IMR-90 (cell line): ENCODE data around the gene ELMO1. TPM values are rescaled to one million over a fixed set of nuclear protein-coding genes. Genes with fewer than 3 reads are reported as not detected.

Experiments used
- ATAC-seq: fragments of 200-7000 bp; cut with Tn5 transposase; 2 replicates; pipeline ENCODE4 v1.9.1; 2020; ENCODE audit warnings: low read depth, mild to moderate bottlenecking, moderate library complexity
- BruUV-seq: library from RNA; stranded (reverse); fragments of 400-500 nt; replicated peaks from 2 replicates; lab custom pipeline; 2021; lab: Mats Ljungman, UMichigan
- CTCF ChIA-PET: fragments of 300-600 bp; formaldehyde crosslinking; extraction: SDS; loops from one replicate; lab custom pipeline; 2021; ENCODE audit warnings: antibody characterized with exemption; lab: Yijun Ruan, JAX
- POLR2A ChIA-PET: fragments of 300-600 bp; sonication (Branson Sonifier 250); formaldehyde crosslinking; loops from one replicate; lab custom pipeline; 2022; ENCODE audit warnings: antibody characterized with exemption; ENCODE audit not compliant: unreplicated experiment; lab: Charles Lee
- DNase-seq: peaks from one replicate; pipeline ENCODE4 v3.0.0; 2013
- H2AFZ ChIP-seq: replicated peaks from 2 replicates; pipeline ENCODE3; 2013; ENCODE audit warnings: low read length, mild to moderate bottlenecking; ENCODE audit not compliant: poor library complexity
- H2AK5ac ChIP-seq: 2 replicates; pipeline ENCODE4 v1.6.1; 2013; ENCODE audit warnings: low read depth, low read length, inconsistent platforms
- H2AK9ac ChIP-seq: replicated peaks from 2 replicates; pipeline ENCODE3; 2013; ENCODE audit warnings: mild to moderate bottlenecking, low read depth, low read length, moderate library complexity; ENCODE audit not compliant: poor library complexity
- H2BK120ac ChIP-seq: 2 replicates; pipeline ENCODE4 v1.6.1; 2013; ENCODE audit warnings: low read depth, low read length, inconsistent platforms
- H2BK15ac ChIP-seq: 3 replicates; pipeline ENCODE4 v1.6.1; 2013; ENCODE audit warnings: low read depth, low read length, inconsistent platforms
- H2BK20ac ChIP-seq: 2 replicates; pipeline ENCODE4 v1.6.1; 2013; ENCODE audit warnings: low read depth, mild to moderate bottlenecking, inconsistent platforms, low read length, moderate library complexity
- H2BK5ac ChIP-seq: 2 replicates; pipeline ENCODE4 v1.6.1; 2013; ENCODE audit warnings: mild to moderate bottlenecking, low read depth, low read length, inconsistent platforms; ENCODE audit not compliant: poor library complexity, severe bottlenecking
- H3K14ac ChIP-seq: replicated peaks from 2 replicates; pipeline ENCODE4 v1.6.1; 2013; ENCODE audit warnings: low read depth, low read length, inconsistent platforms
- H3K18ac ChIP-seq: 2 replicates; pipeline ENCODE4 v1.6.1; 2013; ENCODE audit warnings: low read depth, low read length, control low read depth
- H3K23ac ChIP-seq: 2 replicates; pipeline ENCODE4 v1.6.1; 2013; ENCODE audit warnings: low read depth, low read length, inconsistent platforms
- H3K27ac ChIP-seq: 2 replicates; pipeline ENCODE4 v1.5.1; 2013; ENCODE audit warnings: mild to moderate bottlenecking, control low read depth, low read length; ENCODE audit not compliant: insufficient read depth
- H3K27me3 ChIP-seq: 2 replicates; pipeline ENCODE4 v1.6.1; 2013; ENCODE audit warnings: low read length; ENCODE audit not compliant: control insufficient read depth, insufficient read depth
- H3K36me3 ChIP-seq: 2 replicates; pipeline ENCODE4 v1.6.1; 2013; ENCODE audit warnings: low read length, mixed read lengths; ENCODE audit not compliant: control insufficient read depth, insufficient read depth
- H3K4ac ChIP-seq: 2 replicates; pipeline ENCODE4 v1.6.1; 2013; ENCODE audit warnings: low read depth, low read length, inconsistent platforms
- H3K4me1 ChIP-seq: 2 replicates; pipeline ENCODE4 v1.6.1; 2013; ENCODE audit warnings: low read length, mixed read lengths; ENCODE audit not compliant: control insufficient read depth, insufficient read depth
- H3K4me2 ChIP-seq: 2 replicates; pipeline ENCODE4 v1.6.1; 2013; ENCODE audit warnings: low read depth, mild to moderate bottlenecking, control low read depth, low read length, moderate library complexity
- H3K4me3 ChIP-seq: 2 replicates; pipeline ENCODE4 v1.5.1; 2013; ENCODE audit warnings: low read depth, mild to moderate bottlenecking, control low read depth, low read length, moderate library complexity; ENCODE audit not compliant: insufficient read depth
- H3K56ac ChIP-seq: 2 replicates; pipeline ENCODE4 v1.6.1; 2013; ENCODE audit warnings: low read length, inconsistent platforms; ENCODE audit not compliant: insufficient read depth; ENCODE audit errors: extremely low read depth
- H3K79me1 ChIP-seq, 2 experiments: 2 replicates each; pipeline ENCODE4 v1.6.1; 2013; ENCODE audit warnings: low read length in 2 of 2, inconsistent platforms in 1 of 2, low read depth in 1 of 2
- H3K9ac ChIP-seq: 2 replicates; pipeline ENCODE4 v1.6.1; 2013; ENCODE audit warnings: low read depth, low read length, control low read depth
- H3K9me1 ChIP-seq: 2 replicates; pipeline ENCODE4 v1.6.1; 2013; ENCODE audit warnings: low read length, inconsistent platforms; ENCODE audit not compliant: insufficient read depth
- H3K9me3 ChIP-seq: 2 replicates; pipeline ENCODE4 v1.6.1; 2013; ENCODE audit warnings: low read length; ENCODE audit not compliant: control insufficient read depth, insufficient read depth
- H4K20me1 ChIP-seq: 2 replicates; pipeline ENCODE4 v1.6.1; 2013; ENCODE audit warnings: low read length, inconsistent platforms; ENCODE audit not compliant: insufficient read depth
- H4K5ac ChIP-seq: 2 replicates; pipeline ENCODE4 v1.6.1; 2013; ENCODE audit warnings: mild to moderate bottlenecking, low read depth, low read length, control low read depth
- H4K8ac ChIP-seq, 2 experiments: 2 replicates each; pipeline ENCODE4 v1.6.1; 2013; ENCODE audit warnings: low read depth in 2 of 2, low read length in 2 of 2, control low read depth in 1 of 2, inconsistent platforms in 1 of 2
- H4K91ac ChIP-seq: 2 replicates; pipeline ENCODE4 v1.6.1; 2013; ENCODE audit warnings: low read depth, low read length, inconsistent platforms; ENCODE audit not compliant: insufficient read depth
- MAFK ChIP-seq: IDR thresholded peaks from 2 replicates; pipeline ENCODE4 v1.6.1; 2012; ENCODE audit warnings: low read depth, low read length, improper control_type of control experiment
- WGBS, 2 experiments: methylation state at CpG; one replicate each; pipeline versions ENCODE4 v1.1.5 to v1.1.7; 2013; ENCODE audit warnings: missing lambda C conversion rate in 2 of 2; ENCODE audit not compliant: insufficient read length in 1 of 2; ENCODE audit errors: extremely low coverage in 2 of 2; 5-methylcytosine and 5-hydroxymethylcytosine counted together
- dilution Hi-C: fragments of 300-500 bp; cut with HindIII; formaldehyde crosslinking; loops from one replicate; pipeline ENCODE4 v1.14.3; 2018; ENCODE audit warnings: low sequenced_read_pairs; ENCODE audit not compliant: unreplicated experiment
- in situ Hi-C: fragments of 300-500 bp; cut with MboI; formaldehyde crosslinking; loops from 3 replicates; pipeline ENCODE4 v1.14.3; 2019; ENCODE audit warnings: low sequenced_read_pairs, inconsistent platforms, mixed read lengths
- intact Hi-C: fragments of 100-400 bp; cut with micrococcal nuclease; formaldehyde crosslinking; loops from 2 replicates; pipeline ENCODE4 v1.10.0; 2022
- polyA plus RNA-seq, 3 experiments: library from polyadenylated mRNA; depleted of rRNA; stranded (reverse); fragments of >200 nt; gene quantifications; 2 replicates each; pipeline ENCODE4 v1.2.3, GENCODE V29; 2012; ENCODE audit warnings: low replicate concordance in 1 of 3
- total RNA-seq: library from RNA; depleted of rRNA; stranded (reverse); fragments of >200 nt; gene quantifications from 2 replicates; pipeline ENCODE4 v1.2.3, GENCODE V29; 2012

Gene ELMO1
- total and polyA plus RNA-seq, 2 of the 4 experiments (the other 2 are of a cell fraction), result 0.03 TPM; not detected in 1

GRCh38 chr7:36961097-36961496 lies 487.6 kb downstream of the ELMO1 start:
- Histone ChIP-seq H3K9me1 (no peaks in the 10 kb centered on the region), H2BK5ac (no peak overlapping the region), H4K91ac (no peak overlapping the region), H4K8ac (no peak overlapping the region), H2BK15ac (no peak overlapping the region), H2AK9ac (no peak overlapping the region), H4K20me1 (no peaks in the 10 kb centered on the region), H3K79me1 (no peaks in the 10 kb centered on the region), H3K9me3 (no peaks in the 10 kb centered on the region), H3K9ac (no peak overlapping the region), H3K56ac (no peak overlapping the region), H3K27me3 (no peaks in the 10 kb centered on the region), H2BK20ac (no peak overlapping the region), H3K23ac (no peak overlapping the region), H3K4me2 (no peak overlapping the region), H2AK5ac (no peak overlapping the region), H3K4me3 (no peak overlapping the region), H3K18ac (no peak overlapping the region), H4K5ac (no peak overlapping the region), H2AFZ (no peak overlapping the region), H3K4me1 (no peaks in the 10 kb centered on the region), H3K4ac (no peak overlapping the region), H3K36me3 (no peaks in the 10 kb centered on the region), H2BK120ac (no peak overlapping the region), H3K14ac (no peak overlapping the region), H3K27ac (no peak overlapping the region)
- in situ Hi-C loops, result loop anchor here (25.0 kb wide), 1 partner anchor 474 kb away; no protein-coding TSS in a partner anchor
- dilution Hi-C loops, result no loop called here
- intact Hi-C loops, result no loop called here
- ATAC-seq (no peak), DNase-seq (no peak)
- BruUV-seq, result no TSS peak
- CTCF ChIA-PET, result interaction anchor here (0.8 kb wide), 1 partner anchor 237 kb away, joined by 3 read pairs; no protein-coding TSS in a partner anchor
- POLR2A ChIA-PET, result no interaction called here
- no CpG with 5 or more reads among the region's 2 CpGs for WGBS, 2 experiments
- TF ChIP-seq MAFK, result no peak
